OCI-LY7 (cell line): ENCODE results near the gene ADGRD1.

Source experiments
- CTCF ChIP-seq: fragments of 200-600 bp; sonication (generic); conservative IDR thresholded peaks from 2 replicates; pipeline ENCODE4 v1.5.1; 2014; ENCODE audit warnings: mild to moderate bottlenecking, antibody characterized with exemption, low read length, moderate library complexity, mixed read lengths
- EZH2phosphoT487 ChIP-seq: fragments of 200-600 bp; sonication (generic); IDR thresholded peaks from 2 replicates; pipeline ENCODE4 v1.6.1; 2018; ENCODE audit warnings: low read depth, borderline replicate concordance, mild to moderate bottlenecking, mixed run types, antibody characterized with exemption, low read length, moderate library complexity, mixed read lengths

GRCh38 chr12:130949806-130950205 is 3.9 kb upstream of the ADGRD1 start:
- no peak for TF ChIP-seq CTCF
- TF ChIP-seq EZH2phosphoT487: no peak
